Ishikawa (cell line): Measurements from ENCODE around the gene COL26A1.

Experiments used
- CEBPB ChIP-seq: IDR thresholded peaks from 2 replicates; pipeline ENCODE4 v1.6.1; 2012
- CREB1 ChIP-seq: IDR thresholded peaks from 2 replicates; pipeline ENCODE4 v1.6.1; 2012; ENCODE audit warnings: low read depth
- EGR1 ChIP-seq: IDR thresholded peaks from 2 replicates; pipeline ENCODE4 v1.6.1; 2012
- EP300 ChIP-seq: IDR thresholded peaks from 2 replicates; pipeline ENCODE4 v1.6.1; 2012; ENCODE audit warnings: borderline replicate concordance
- FOXM1 ChIP-seq: IDR thresholded peaks from 2 replicates; pipeline ENCODE4 v1.6.1; 2012; ENCODE audit warnings: low read depth, borderline replicate concordance
- NFIC ChIP-seq: IDR thresholded peaks from 2 replicates; pipeline ENCODE4 v1.6.1; 2012
- RAD21 ChIP-seq: IDR thresholded peaks from 2 replicates; pipeline ENCODE4 v1.6.1; 2012; ENCODE audit warnings: low read depth
- TAF1 ChIP-seq: IDR thresholded peaks from 2 replicates; pipeline ENCODE4 v1.6.1; 2012; ENCODE audit warnings: low read depth, mild to moderate bottlenecking
- TCF12 ChIP-seq: IDR thresholded peaks from 2 replicates; pipeline ENCODE4 v1.6.1; 2012; ENCODE audit warnings: low read depth
- TEAD4 ChIP-seq: IDR thresholded peaks from 2 replicates; pipeline ENCODE4 v1.6.1; 2012
- USF1 ChIP-seq: IDR thresholded peaks from 2 replicates; pipeline ENCODE4 v1.6.1; 2012
- YY1 ChIP-seq: IDR thresholded peaks from 2 replicates; pipeline ENCODE4 v1.6.1; 2012; ENCODE audit warnings: low read depth
- ZBTB7A ChIP-seq: IDR thresholded peaks from 2 replicates; pipeline ENCODE4 v1.6.1; 2012; ENCODE audit warnings: low read depth
- TF ChIP-seq, protein P1 (sequence below): IDR thresholded peaks from 2 replicates; pipeline ENCODE4 v1.6.1; 2012
- TF ChIP-seq, protein P2 (sequence below): IDR thresholded peaks from 2 replicates; pipeline ENCODE4 v1.6.1; 2012; ENCODE audit warnings: low read depth, mild to moderate bottlenecking

Gene COL26A1

GRCh38 chr7:101368422-101369165, 5.9 kb downstream of the COL26A1 start:
- TF ChIP-seq USF1 (no peak), NFIC (no peak), EP300 (no peak), ZBTB7A (no peak), EGR1 (no peak), TAF1 (no peak), TCF12 (no peak), CREB1 (no peak), YY1 (no peak), TEAD4 (no peak), CEBPB (no peak), FOXM1 (no peak)
- TF ChIP-seq, protein P1, sequence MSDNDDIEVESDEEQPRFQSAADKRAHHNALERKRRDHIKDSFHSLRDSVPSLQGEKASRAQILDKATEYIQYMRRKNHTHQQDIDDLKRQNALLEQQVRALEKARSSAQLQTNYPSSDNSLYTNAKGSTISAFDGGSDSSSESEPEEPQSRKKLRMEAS = no peak
- TF ChIP-seq, protein P2, sequence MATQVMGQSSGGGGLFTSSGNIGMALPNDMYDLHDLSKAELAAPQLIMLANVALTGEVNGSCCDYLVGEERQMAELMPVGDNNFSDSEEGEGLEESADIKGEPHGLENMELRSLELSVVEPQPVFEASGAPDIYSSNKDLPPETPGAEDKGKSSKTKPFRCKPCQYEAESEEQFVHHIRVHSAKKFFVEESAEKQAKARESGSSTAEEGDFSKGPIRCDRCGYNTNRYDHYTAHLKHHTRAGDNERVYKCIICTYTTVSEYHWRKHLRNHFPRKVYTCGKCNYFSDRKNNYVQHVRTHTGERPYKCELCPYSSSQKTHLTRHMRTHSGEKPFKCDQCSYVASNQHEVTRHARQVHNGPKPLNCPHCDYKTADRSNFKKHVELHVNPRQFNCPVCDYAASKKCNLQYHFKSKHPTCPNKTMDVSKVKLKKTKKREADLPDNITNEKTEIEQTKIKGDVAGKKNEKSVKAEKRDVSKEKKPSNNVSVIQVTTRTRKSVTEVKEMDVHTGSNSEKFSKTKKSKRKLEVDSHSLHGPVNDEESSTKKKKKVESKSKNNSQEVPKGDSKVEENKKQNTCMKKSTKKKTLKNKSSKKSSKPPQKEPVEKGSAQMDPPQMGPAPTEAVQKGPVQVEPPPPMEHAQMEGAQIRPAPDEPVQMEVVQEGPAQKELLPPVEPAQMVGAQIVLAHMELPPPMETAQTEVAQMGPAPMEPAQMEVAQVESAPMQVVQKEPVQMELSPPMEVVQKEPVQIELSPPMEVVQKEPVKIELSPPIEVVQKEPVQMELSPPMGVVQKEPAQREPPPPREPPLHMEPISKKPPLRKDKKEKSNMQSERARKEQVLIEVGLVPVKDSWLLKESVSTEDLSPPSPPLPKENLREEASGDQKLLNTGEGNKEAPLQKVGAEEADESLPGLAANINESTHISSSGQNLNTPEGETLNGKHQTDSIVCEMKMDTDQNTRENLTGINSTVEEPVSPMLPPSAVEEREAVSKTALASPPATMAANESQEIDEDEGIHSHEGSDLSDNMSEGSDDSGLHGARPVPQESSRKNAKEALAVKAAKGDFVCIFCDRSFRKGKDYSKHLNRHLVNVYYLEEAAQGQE = no peak

DNA sequence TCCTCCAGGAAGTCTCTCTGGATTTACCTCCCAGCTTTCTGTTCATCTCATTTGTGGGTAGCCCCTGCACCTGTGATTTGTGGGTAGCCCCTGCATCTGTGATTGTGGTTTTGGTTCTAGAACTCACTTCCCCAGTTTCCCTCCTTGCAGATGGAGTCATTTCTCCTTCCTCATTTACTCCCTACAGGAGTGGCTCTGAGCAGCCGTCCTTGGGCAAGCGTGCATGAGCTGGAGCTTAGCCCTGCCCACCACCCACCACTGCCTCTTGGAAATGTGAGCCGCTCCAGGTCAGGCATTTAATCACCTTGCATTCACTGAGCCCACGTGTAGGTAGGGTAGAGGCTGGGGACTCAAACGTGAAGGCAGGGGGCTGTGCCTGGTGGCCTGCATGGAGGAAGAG, 8.2 kb downstream of the COL26A1 start:
- TF ChIP-seq ZBTB7A = no peak
- no peak for TF ChIP-seq TAF1
- TF ChIP-seq, protein P2 = no peak
- TF ChIP-seq, protein P1 = no peak
- no peak for TF ChIP-seq RAD21
- TF ChIP-seq TCF12 = no peak
- no peak for TF ChIP-seq TEAD4
- TF ChIP-seq FOXM1 = no peak
- TF ChIP-seq CREB1 = no peak
- TF ChIP-seq USF1 = no peak
- no peak for TF ChIP-seq CEBPB
- no peak for TF ChIP-seq EGR1
- TF ChIP-seq YY1 = no peak

- no peak for TF ChIP-seq USF1
- no peak for TF ChIP-seq CREB1
- TF ChIP-seq EP300 = no peak
- TF ChIP-seq ZBTB7A = no peak
- no peak for TF ChIP-seq TEAD4
- TF ChIP-seq EGR1 = no peak
- TF ChIP-seq, protein P1 = no peak
- TF ChIP-seq TAF1 = no peak
- TF ChIP-seq YY1 = no peak
- TF ChIP-seq, protein P2 = no peak
These were observed 11.3 kb downstream of the COL26A1 start for GRCh38 chr7:101373812-101374614.
